D721Med (cell line): Measurements from ENCODE around the gene CYFIP1.

Experiments used
- DNase-seq: peaks from one replicate; pipeline ENCODE4 v3.0.0; 2011; ENCODE audit warnings: low spot score; ENCODE audit not compliant: insufficient read length
- FAIRE-seq: peaks from 2 replicates; lab custom pipeline; 2011; peaks lifted over from hg19 to GRCh38; lab: Jason Lieb, UNC
- TF ChIP-seq, protein P1 (sequence below): IDR thresholded peaks from 2 replicates; pipeline ENCODE4 v1.5.1; 2012; ENCODE audit warnings: mild to moderate bottlenecking, control low read depth; ENCODE audit not compliant: insufficient read depth; ENCODE audit errors: missing control alignments

Gene CYFIP1

DNA sequence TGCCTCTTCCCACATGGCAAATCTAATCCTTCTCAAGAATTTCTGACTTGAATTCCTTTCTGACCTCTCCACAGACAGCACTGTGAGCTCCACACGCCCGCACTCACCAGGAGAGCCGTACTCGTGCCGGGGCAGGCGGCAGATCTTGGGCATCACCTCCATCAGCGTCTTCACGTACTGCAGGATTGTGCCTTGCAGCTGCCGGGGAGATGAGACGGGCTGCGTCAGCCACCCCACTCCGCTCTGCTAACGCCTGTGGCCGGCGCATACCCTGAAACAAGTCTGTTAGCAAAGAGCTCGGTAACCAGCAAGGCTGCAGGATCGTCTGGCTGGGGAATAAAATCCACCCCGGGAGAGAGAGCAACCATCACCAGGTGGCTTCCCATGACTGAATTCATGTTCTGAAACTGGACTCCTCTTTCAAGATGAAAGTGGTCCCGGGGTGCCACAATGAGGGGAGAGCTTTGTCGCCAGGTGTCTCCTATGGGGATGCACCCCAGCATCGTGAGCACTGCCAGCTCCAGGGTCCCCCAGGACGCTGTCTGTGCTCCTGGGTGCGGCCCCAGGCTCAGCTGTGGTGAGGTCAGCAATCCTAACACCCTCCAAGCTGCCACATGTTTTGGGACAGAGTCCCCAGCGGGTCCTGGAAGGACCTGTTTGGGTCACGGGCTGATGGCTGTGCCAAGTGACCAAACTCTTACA is 98.3 kb downstream of the CYFIP1 start:
- TF ChIP-seq, protein P1, sequence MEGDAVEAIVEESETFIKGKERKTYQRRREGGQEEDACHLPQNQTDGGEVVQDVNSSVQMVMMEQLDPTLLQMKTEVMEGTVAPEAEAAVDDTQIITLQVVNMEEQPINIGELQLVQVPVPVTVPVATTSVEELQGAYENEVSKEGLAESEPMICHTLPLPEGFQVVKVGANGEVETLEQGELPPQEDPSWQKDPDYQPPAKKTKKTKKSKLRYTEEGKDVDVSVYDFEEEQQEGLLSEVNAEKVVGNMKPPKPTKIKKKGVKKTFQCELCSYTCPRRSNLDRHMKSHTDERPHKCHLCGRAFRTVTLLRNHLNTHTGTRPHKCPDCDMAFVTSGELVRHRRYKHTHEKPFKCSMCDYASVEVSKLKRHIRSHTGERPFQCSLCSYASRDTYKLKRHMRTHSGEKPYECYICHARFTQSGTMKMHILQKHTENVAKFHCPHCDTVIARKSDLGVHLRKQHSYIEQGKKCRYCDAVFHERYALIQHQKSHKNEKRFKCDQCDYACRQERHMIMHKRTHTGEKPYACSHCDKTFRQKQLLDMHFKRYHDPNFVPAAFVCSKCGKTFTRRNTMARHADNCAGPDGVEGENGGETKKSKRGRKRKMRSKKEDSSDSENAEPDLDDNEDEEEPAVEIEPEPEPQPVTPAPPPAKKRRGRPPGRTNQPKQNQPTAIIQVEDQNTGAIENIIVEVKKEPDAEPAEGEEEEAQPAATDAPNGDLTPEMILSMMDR = no peak
- FAIRE-seq (no peak), DNase-seq (no peak)

DNA sequence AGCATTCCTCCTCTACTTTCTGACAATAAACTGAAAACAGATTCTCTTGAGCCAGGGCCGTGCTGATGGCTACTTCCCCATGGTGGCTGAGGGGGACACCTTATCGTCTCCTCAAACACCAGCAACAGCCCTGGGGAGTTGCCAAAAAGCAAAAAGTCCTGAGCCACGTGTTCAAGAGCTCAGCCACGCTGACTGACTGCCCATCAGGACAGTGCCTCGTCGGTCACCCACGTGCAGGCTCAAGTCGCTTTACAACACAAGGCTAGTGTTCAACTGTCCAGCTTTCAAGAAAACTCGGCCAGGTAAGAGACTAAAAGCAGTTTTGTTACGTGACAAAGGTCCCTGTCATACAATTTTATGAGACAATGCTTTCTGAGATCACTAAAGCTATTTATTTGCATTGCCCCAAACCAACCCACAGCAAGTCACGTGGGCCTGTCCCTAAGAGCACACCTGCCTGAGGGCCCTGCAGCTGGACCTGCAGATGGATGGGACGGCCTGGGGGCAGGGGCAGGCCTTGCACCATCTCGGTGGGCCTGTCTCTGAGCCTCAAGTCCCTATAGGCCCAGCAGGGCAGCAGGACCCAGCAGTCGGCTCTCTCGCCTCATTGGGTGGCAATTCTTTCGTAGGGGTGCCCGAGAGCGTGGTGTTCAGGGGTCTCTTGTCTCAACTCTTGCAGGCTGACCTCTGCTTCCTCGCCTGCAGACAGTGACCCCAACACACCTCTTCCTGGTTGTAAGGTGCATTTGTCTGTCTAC is 99.0 kb downstream of the CYFIP1 start:
- FAIRE-seq (no peak), DNase-seq (no peak)
- TF ChIP-seq, protein P1 = no peak

DNA sequence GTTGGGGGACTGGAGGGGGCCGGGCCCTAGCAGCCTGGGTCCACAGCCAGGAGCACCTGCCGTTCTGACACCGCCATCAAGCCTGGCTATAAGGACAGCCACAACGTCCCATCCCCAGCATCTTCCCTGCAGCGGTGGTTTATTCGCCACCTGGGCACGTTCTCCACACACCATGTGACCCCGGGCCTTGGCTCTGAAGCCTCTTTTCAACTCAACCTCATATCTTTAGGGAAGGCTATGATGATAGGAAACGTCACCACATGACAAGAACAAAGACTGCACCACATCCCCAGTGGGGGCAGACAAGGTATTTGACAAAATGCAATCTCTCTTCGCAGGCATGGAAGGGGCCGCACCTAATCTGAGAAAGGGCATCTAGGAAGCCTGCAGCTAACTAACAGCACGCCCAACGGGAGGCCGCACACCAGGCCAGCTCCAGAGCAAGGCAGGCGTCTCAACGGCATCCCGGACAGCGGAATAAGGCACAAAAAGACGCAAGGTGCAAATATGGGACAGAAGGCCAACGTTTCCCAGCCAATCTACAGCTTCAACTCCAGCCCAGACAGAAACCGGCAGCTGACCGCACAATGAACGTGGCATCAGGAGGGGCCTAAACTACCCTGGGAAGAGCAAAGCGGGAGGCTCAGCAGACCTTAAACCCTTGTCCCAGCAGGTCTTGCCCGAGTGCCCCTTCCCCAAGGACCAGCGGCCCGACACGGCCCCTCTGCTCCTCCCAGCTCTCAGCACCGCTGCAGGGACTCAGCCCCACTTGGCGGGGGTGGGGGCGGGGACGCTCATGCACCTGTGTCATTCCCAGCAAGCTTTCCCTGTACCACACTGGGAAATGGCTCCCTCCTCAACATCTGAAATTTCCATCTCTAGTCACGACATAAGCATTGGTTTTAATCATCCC is 99.8 kb downstream of the CYFIP1 start:
- no peak for FAIRE-seq
- TF ChIP-seq, protein P1 = no peak
- DNase-seq = no peak

DNA sequence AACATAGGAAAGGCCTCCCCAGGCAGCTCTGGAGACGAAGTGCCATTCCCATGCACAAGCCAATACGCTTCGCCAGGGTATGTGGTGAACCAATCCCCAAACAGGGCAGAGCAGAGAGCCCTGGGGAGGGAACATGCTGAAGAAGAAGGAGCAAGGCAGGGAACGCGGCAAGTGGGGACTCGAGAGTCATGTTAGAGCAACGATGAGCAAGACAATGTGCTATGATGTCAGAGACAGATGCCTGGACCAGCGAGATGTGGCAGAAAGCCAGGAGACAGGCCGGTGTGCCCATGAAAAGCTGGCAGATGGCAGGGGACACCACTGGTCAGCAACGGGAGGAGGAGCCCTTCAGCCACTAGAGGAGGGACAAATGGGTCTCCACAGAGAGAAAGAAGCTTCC is 102.1 kb downstream of the CYFIP1 start:
- no peak for DNase-seq
- FAIRE-seq = no peak
- TF ChIP-seq, protein P1 = no peak

DNA sequence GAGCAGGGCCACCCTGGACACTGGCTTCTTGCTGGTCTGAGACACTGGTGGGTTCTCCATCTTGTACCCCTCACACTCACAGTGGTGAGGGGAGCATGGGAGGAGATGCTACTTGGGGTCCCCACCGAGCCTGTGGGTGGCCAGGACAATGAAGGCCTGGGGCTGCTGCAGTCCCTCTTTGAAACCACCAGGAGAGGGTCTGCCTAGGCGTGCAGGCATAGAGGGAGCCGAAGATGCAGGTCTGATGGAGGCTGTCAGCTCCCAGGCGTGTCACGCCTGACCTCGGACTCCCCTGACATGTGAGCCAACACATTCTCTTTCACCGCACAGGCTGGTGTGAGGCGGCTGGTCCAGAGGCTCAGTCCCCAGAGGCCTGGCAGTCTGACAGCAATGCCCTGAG is 102.6 kb downstream of the CYFIP1 start:
- FAIRE-seq = no peak
- no peak for DNase-seq
- TF ChIP-seq, protein P1 = no peak

DNA sequence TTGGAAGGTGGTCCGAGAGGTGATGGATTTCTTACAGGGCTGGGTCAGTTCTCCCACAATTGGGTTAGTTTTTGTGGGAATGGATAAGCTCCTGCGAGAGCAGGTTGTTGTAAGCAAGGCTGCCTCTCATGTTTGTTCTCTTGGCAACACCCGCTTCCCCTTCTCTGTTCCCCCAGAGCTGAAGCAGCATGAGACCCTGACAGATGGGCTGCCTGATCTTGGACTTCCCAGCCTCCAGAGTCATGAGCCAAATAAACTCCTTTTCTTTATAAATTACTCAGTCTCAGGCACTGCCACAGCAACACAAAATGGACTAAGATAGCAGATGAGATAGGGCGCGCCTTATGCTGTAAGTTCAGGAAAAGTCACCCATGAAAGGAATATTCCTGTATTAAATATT is 103.1 kb downstream of the CYFIP1 start:
- TF ChIP-seq, protein P1 = no peak
- DNase-seq (no peak), FAIRE-seq (no peak)
